Adrenal gland (tissue), 5 donors: ENCODE data around the gene ABHD16B.
"Not testable (repeated sequence)": the region's sequence is repeated elsewhere in the genome, so short reads cannot be mapped to it uniquely, and the experiment has no call there.

Source experiments
- POLR2A ChIP-seq, 2 donors: fragments of 450-650 bp; IDR thresholded peaks; one replicate each; pipeline ENCODE4 v1.6.1; 2017; ENCODE audit warnings: antibody characterized with exemption in 2 of 2, mild to moderate bottlenecking in 2 of 2, moderate library complexity in 1 of 2
- TF ChIP-seq, protein P1 (sequence below), 6 experiments: fragments of 450-650 bp in 4 of 6; fragments of 200-600 bp in 2 of 6; sonication (generic) in 1 of 6; IDR thresholded peaks; 1 replicate in 5 of 6; 2 replicates in 1 of 6; pipeline versions ENCODE4 v1.5.1 to v1.8.0; 2016 to 2021; ENCODE audit warnings: antibody characterized with exemption in 6 of 6, mild to moderate bottlenecking in 2 of 6, moderate library complexity in 1 of 6
- donor health status: DM: no; HTN: no; CAD: no.

DNA sequence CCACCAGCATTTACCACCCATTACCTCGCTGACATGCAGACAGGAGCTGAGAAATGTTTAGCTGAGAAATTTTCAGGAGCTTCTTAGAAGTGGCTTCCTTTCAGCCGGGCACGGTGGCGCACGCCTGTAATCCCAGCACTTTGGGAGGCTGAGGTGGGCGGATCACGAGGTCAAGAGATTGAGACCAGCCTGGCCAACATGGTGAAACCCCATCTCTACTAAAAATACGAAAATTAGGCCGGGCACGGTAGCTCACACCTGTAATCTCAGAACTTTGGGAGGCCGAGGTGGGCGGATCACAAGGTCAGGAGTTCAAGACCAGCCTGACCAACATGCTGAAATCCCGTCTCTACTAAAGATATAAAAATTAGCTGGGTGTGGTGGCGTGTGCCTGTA is 9.8 kb upstream of the ABHD16B start:
- TF ChIP-seq, protein P1, sequence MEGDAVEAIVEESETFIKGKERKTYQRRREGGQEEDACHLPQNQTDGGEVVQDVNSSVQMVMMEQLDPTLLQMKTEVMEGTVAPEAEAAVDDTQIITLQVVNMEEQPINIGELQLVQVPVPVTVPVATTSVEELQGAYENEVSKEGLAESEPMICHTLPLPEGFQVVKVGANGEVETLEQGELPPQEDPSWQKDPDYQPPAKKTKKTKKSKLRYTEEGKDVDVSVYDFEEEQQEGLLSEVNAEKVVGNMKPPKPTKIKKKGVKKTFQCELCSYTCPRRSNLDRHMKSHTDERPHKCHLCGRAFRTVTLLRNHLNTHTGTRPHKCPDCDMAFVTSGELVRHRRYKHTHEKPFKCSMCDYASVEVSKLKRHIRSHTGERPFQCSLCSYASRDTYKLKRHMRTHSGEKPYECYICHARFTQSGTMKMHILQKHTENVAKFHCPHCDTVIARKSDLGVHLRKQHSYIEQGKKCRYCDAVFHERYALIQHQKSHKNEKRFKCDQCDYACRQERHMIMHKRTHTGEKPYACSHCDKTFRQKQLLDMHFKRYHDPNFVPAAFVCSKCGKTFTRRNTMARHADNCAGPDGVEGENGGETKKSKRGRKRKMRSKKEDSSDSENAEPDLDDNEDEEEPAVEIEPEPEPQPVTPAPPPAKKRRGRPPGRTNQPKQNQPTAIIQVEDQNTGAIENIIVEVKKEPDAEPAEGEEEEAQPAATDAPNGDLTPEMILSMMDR (IDR thresholded peaks at IDR 0.05), result not testable (repeated sequence)
- TF ChIP-seq POLR2A (IDR thresholded peaks at IDR 0.05), result not testable (repeated sequence)
